ENCODE data around the gene RSPH3.

Gene RSPH3, protein sequence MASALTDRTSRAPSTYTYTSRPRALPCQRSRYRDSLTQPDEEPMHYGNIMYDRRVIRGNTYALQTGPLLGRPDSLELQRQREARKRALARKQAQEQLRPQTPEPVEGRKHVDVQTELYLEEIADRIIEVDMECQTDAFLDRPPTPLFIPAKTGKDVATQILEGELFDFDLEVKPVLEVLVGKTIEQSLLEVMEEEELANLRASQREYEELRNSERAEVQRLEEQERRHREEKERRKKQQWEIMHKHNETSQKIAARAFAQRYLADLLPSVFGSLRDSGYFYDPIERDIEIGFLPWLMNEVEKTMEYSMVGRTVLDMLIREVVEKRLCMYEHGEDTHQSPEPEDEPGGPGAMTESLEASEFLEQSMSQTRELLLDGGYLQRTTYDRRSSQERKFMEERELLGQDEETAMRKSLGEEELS

DNA sequence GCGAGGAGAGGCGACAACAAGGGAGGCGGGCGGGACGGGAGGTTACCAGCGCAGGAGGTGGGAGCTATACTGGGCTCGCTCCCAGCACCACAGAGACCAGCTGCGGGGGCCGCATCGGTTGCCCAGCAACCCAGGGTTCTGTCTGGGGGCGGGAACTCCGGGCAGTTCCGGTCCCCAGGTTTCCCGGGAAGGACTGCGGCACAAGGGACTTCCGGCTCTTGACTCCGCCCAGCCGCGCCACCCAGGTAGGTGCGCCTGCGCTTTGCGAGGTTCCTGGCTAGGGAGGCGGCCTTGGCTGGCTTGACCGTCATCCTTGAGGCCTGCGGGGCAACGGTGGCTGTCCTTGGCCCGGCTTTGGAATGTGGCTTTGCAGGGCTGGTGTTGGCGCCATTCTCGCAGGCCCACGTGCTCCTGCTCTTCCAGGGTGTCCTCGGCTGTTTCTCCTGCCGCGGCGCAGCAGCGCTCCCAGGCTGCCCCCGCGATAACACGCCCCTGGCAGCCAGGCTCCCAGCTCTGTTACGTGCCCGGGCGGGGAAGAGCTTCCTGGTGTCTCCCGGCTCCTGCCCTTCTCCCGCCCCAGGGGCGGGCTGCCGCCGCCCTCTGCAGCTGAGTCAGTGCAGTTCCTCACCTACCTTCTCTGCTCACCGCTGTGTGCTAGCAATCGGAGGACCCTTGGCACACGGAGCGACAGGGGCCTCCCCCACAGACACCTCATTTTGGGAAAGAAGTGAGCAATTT, at the start of gene RSPH3:
Gene RSPH3, minus strand, starts transcription at position 537 of the 738 bp plus-strand sequence. CDS start 652 bp downstream, outside the sequence.
- DNase-seq: peak; percentile 96
- Mint-ChIP-seq H3K27me3 (ENCODE audit: low read depth, poor library complexity) (peaks cover 9% of the 10 kb centered on the region), H3K4me3 (peak within 1 kb of the TSS; percentile 95), H3K4me1 (peaks cover 33% of the 10 kb centered on the region), H3K36me3 (ENCODE audit: low read depth) (peaks cover 35% of the 10 kb centered on the region), H3K27ac (peak within 1 kb of the TSS; percentile 97), H3K9me3 (peaks cover 21% of the 10 kb centered on the region)
- TF ChIP-seq, protein P1, sequence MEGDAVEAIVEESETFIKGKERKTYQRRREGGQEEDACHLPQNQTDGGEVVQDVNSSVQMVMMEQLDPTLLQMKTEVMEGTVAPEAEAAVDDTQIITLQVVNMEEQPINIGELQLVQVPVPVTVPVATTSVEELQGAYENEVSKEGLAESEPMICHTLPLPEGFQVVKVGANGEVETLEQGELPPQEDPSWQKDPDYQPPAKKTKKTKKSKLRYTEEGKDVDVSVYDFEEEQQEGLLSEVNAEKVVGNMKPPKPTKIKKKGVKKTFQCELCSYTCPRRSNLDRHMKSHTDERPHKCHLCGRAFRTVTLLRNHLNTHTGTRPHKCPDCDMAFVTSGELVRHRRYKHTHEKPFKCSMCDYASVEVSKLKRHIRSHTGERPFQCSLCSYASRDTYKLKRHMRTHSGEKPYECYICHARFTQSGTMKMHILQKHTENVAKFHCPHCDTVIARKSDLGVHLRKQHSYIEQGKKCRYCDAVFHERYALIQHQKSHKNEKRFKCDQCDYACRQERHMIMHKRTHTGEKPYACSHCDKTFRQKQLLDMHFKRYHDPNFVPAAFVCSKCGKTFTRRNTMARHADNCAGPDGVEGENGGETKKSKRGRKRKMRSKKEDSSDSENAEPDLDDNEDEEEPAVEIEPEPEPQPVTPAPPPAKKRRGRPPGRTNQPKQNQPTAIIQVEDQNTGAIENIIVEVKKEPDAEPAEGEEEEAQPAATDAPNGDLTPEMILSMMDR (IDR thresholded peaks at IDR 0.05): no peak

DNA sequence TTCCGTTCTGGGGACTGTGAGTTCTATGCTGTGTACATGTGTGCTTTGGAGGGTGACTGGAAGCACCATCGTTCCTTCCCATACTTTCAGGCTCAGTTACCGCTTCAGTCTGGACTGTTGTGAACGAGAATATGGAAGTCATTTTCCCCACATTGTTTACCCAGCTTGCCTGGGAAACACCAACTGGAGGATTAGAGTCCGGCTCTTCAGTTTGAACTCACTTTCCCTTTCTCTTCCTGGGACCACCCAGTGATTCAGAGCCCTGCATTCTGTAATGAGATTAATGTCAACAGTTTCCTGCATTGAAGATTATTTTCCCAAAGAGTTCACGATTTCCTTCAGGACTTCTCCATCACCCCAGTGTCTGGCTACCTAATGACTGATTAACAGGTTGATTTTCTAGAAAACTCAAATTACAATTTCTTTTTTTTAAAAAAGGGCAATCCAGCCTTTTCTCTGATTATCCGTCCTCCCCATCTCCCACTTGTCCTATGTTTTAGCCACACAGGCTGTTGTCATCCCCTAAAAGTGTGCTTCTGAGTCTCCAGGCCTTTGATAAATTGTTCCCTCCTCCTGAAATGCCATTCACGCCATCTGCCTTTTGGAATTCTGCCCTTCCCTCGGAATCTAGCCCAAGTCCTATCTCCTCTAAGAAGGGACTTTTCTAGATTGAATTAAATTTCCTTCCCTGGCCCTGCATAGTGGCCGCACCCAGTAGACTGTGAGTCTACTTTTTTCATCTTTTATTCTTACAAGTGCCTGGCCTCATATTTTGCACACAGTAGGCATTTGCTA, 48.1 kb upstream of the RSPH3 start:
- no peaks in the 10 kb centered on the region for H3K9me3 Mint-ChIP-seq
- H3K4me3 Mint-ChIP-seq: no peak overlapping the region
- H3K27me3 Mint-ChIP-seq (ENCODE audit: low read depth, poor library complexity): peaks cover 12% of the 10 kb centered on the region
- no peaks in the 10 kb centered on the region for H3K36me3 Mint-ChIP-seq (ENCODE audit: low read depth)
- H3K27ac Mint-ChIP-seq: no peak overlapping the region
- peaks cover 8% of the 10 kb centered on the region for H3K4me1 Mint-ChIP-seq
- TF ChIP-seq, protein P1 (IDR thresholded peaks at IDR 0.05): no peak
- no peak for DNase-seq

DNA sequence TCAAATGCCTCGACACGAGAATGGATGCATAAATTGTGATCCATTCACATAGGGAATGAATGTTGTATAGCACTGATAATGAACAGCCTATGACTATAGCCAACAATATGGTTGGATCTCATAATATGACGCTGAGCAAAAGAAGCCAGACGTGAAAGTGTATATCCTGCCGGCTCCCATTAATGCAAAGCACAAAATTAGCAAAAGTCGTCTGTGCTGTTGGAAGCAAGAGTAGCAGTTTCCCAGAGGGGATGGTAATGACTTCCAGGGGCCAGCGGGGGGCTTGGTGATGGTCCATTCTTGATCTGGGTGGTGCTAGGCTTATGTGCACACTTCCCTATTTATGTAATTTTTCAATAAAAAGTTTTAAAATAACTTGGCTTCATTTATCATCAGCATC, 45.8 kb upstream of the RSPH3 start:
- DNase-seq: no peak
- peaks cover 18% of the 10 kb centered on the region for H3K4me1 Mint-ChIP-seq
- H3K27ac Mint-ChIP-seq: no peak overlapping the region
- TF ChIP-seq, protein P1 (IDR thresholded peaks at IDR 0.05): peak; percentile 17
- no peaks in the 10 kb centered on the region for H3K9me3 Mint-ChIP-seq
- H3K27me3 Mint-ChIP-seq (ENCODE audit: low read depth, poor library complexity): peaks cover 12% of the 10 kb centered on the region
- no peak overlapping the region for H3K4me3 Mint-ChIP-seq
- H3K36me3 Mint-ChIP-seq (ENCODE audit: low read depth): no peaks in the 10 kb centered on the region

DNA sequence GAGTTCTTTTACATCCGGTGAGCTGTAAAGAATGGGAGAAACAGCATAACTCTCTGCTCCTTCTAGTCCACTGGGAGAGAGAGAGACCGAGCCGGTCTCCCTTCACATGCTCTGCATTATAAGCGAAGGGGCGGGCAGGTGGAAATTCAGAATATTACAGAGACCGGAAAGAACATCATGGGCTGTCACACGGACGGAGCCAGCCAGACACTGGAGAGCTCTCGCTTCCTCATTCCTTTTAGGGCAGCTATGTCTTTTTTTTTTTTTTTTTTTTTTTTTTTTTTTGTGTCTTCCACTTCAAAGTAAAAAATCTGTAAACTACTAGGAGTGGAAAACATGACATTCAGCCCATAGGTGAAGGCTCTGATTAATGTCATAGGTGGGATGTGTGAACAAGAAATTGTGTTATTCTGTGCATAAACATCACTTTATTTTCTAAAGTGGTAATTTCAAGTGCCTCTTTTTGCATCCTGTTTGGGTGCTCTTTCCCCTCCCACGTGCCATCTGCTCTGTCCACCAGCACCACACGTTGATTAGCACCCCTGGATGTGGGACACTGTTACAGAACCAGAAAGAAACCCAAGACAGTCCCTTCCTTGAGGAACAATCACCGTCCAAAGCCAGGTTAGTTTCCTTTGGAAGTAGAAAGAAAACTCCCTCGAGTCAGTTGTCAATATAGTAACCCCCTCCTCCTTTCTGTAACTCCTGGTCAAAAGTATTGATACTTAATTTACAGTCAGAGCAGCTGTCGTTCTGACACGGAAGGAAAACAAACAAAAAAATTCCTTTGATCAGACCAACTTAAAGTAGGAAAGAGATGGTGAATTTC, 45.1 kb upstream of the RSPH3 start, which contains the start of gene TAGAP:
Gene TAGAP, minus strand, starts transcription at position 93 of the 829 bp plus-strand sequence. CDS start 845 bp downstream, outside the sequence.
- TF ChIP-seq, protein P1 (IDR thresholded peaks at IDR 0.05): no peak
- no peak for DNase-seq
- Mint-ChIP-seq H3K4me1 (peaks cover 18% of the 10 kb centered on the region), H3K9me3 (no peaks in the 10 kb centered on the region), H3K27ac (no peak within 1 kb of the TSS), H3K27me3 (ENCODE audit: low read depth, poor library complexity) (peaks cover 12% of the 10 kb centered on the region), H3K4me3 (no peak within 1 kb of the TSS), H3K36me3 (ENCODE audit: low read depth) (no peaks in the 10 kb centered on the region)

DNA sequence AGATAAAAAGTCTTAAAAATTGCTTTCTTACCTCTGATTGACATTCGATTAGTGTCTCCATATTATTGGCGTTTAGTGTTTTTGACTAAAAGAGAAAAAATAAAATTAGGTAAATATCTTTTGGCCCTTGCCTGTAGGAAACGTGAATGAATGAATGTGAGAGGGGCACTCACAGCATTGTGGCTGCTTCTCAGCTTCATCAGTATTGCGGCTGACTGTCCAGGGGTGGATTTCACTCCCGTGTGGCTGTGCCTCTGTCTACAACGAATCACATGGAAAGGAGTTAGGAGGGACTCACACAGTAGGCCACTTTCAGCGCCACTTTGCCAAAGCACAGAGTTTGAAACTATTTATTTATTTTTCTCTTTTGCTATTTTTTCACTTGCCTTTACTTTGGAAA, 43.9 kb upstream of the RSPH3 start:
- no peak overlapping the region for H3K4me3 Mint-ChIP-seq
- no peaks in the 10 kb centered on the region for H3K36me3 Mint-ChIP-seq (ENCODE audit: low read depth)
- TF ChIP-seq, protein P1 (IDR thresholded peaks at IDR 0.05): no peak
- no peak overlapping the region for H3K27ac Mint-ChIP-seq
- H3K27me3 Mint-ChIP-seq (ENCODE audit: low read depth, poor library complexity): peaks cover 16% of the 10 kb centered on the region
- no peaks in the 10 kb centered on the region for H3K9me3 Mint-ChIP-seq
- DNase-seq: no peak
- peaks cover 18% of the 10 kb centered on the region for H3K4me1 Mint-ChIP-seq

All from nephron progenitor cell (in vitro differentiated cells).